MM.1S (cell line): Measurements from ENCODE around the gene MGAT4C.

Source experiments
- DNase-seq: peaks from one replicate; pipeline ENCODE4 v3.0.0-alpha.2; 2015
- H2AFZ ChIP-seq: fragments of 300-600 bp; sonication (generic); 2 replicates; pipeline ENCODE4 v1.6.0; 2016; ENCODE audit warnings: antibody characterized with exemption, low read length
- H3F3A ChIP-seq: fragments of 300-600 bp; sonication (generic); 2 replicates; pipeline ENCODE4 v1.6.1; 2016; ENCODE audit warnings: mild to moderate bottlenecking, antibody characterized with exemption, low read length, moderate library complexity, mixed read lengths; ENCODE audit not compliant: insufficient read depth
- H3K27ac ChIP-seq: fragments of 300-600 bp; sonication (generic); 2 replicates; pipeline ENCODE4 v1.5.1; 2016; ENCODE audit warnings: mild to moderate bottlenecking, low read length
- H3K27me3 ChIP-seq: fragments of 300-600 bp; sonication (generic); replicated peaks from 2 replicates; pipeline ENCODE4 v1.6.0; 2016; ENCODE audit warnings: low read length; ENCODE audit not compliant: insufficient read depth
- H3K36me3 ChIP-seq: fragments of 300-600 bp; sonication (generic); replicated peaks from 2 replicates; pipeline ENCODE4 v1.6.1; 2016; ENCODE audit warnings: mild to moderate bottlenecking, low read length, mixed read lengths; ENCODE audit not compliant: insufficient read depth
- H3K4me1 ChIP-seq: fragments of 300-600 bp; sonication (generic); 2 replicates; pipeline ENCODE4 v1.6.1; 2016; ENCODE audit warnings: low read length, mixed read lengths
- H3K4me2 ChIP-seq: fragments of 300-600 bp; sonication (generic); 2 replicates; pipeline ENCODE4 v1.6.0; 2016; ENCODE audit warnings: low read depth, low read length
- H3K4me3 ChIP-seq: fragments of 300-600 bp; sonication (generic); 2 replicates; pipeline ENCODE4 v1.5.1; 2016; ENCODE audit warnings: low read length, mixed read lengths
- H3K79me2 ChIP-seq: fragments of 300-600 bp; sonication (generic); 2 replicates; pipeline ENCODE4 v1.6.1; 2016; ENCODE audit warnings: mixed run types, low read length, mixed read lengths
- H3K9ac ChIP-seq: fragments of 300-600 bp; sonication (generic); 2 replicates; pipeline ENCODE4 v1.6.1; 2016; ENCODE audit warnings: low read length, mixed read lengths
- H3K9me2 ChIP-seq: fragments of 300-600 bp; sonication (generic); replicated peaks from 2 replicates; pipeline ENCODE4 v1.6.1; 2016; ENCODE audit warnings: mild to moderate bottlenecking, low read length, mixed read lengths; ENCODE audit not compliant: insufficient read depth
- H3K9me3 ChIP-seq: fragments of 300-600 bp; sonication (generic); replicated peaks from 2 replicates; pipeline ENCODE4 v1.6.1; 2016; ENCODE audit warnings: mild to moderate bottlenecking, low read length, mixed read lengths; ENCODE audit not compliant: insufficient read depth
- H4K20me1 ChIP-seq: fragments of 300-600 bp; sonication (generic); 2 replicates; pipeline ENCODE4 v1.6.1; 2016; ENCODE audit warnings: mild to moderate bottlenecking, low read length, moderate library complexity, mixed read lengths; ENCODE audit not compliant: insufficient read depth
- CTCF ChIP-seq: fragments of 300-600 bp; sonication (generic); IDR thresholded peaks from 2 replicates; pipeline ENCODE4 v1.5.1; 2016; ENCODE audit warnings: antibody characterized with exemption, low read length, mixed read lengths
- EZH2 ChIP-seq: fragments of 300-600 bp; sonication (generic); optimal IDR thresholded peaks from 2 replicates; pipeline ENCODE3; 2017; ENCODE audit warnings: low read depth, mild to moderate bottlenecking, antibody characterized with exemption, low read length, mixed read lengths
- EZH2phosphoT487 ChIP-seq: fragments of 300-600 bp; sonication (generic); IDR thresholded peaks from 2 replicates; pipeline ENCODE4 v1.6.1; 2018; ENCODE audit warnings: antibody characterized with exemption, low read length

Gene MGAT4C

GRCh38 chr12:86174188-86174587 lies 82.0 kb downstream of the MGAT4C start:
- DNase-seq: no peak
- H3K9ac ChIP-seq: no peak overlapping the region
- H4K20me1 ChIP-seq: no peaks in the 10 kb centered on the region
- no peak overlapping the region for H3K4me2 ChIP-seq
- TF ChIP-seq CTCF: no peak
- TF ChIP-seq EZH2phosphoT487: no peak
- no peak for TF ChIP-seq EZH2
- no peak overlapping the region for H3K27ac ChIP-seq
- H3F3A ChIP-seq: no peaks in the 10 kb centered on the region
- no peaks in the 10 kb centered on the region for H3K4me1 ChIP-seq
- no peak overlapping the region for H2AFZ ChIP-seq
- no peaks in the 10 kb centered on the region for H3K27me3 ChIP-seq
- H3K79me2 ChIP-seq: no peaks in the 10 kb centered on the region
- H3K9me2 ChIP-seq: no peaks in the 10 kb centered on the region
- no peak overlapping the region for H3K4me3 ChIP-seq
- no peaks in the 10 kb centered on the region for H3K36me3 ChIP-seq
- H3K9me3 ChIP-seq: no peaks in the 10 kb centered on the region

- H3K4me1 ChIP-seq: no peaks in the 10 kb centered on the region
- TF ChIP-seq EZH2: no peak
- no peaks in the 10 kb centered on the region for H3K27me3 ChIP-seq
- no peaks in the 10 kb centered on the region for H3K36me3 ChIP-seq
- H3K79me2 ChIP-seq: no peaks in the 10 kb centered on the region
- DNase-seq: no peak
- no peak overlapping the region for H3K9ac ChIP-seq
- H3K4me3 ChIP-seq: no peak overlapping the region
- no peak overlapping the region for H3K27ac ChIP-seq
- no peaks in the 10 kb centered on the region for H4K20me1 ChIP-seq
- H3K9me3 ChIP-seq: no peaks in the 10 kb centered on the region
- H3F3A ChIP-seq: no peaks in the 10 kb centered on the region
- no peak overlapping the region for H2AFZ ChIP-seq
- H3K9me2 ChIP-seq: no peaks in the 10 kb centered on the region
- H3K4me2 ChIP-seq: no peak overlapping the region
Observed at GRCh38 chr12:86172913-86173443, 83.2 kb downstream of the MGAT4C start.

- H3F3A ChIP-seq: no peaks in the 10 kb centered on the region
- H3K4me2 ChIP-seq: no peak overlapping the region
- H3K79me2 ChIP-seq: no peaks in the 10 kb centered on the region
- H3K9me3 ChIP-seq: no peaks in the 10 kb centered on the region
- no peak overlapping the region for H3K4me3 ChIP-seq
- H2AFZ ChIP-seq: no peak overlapping the region
- no peaks in the 10 kb centered on the region for H3K9me2 ChIP-seq
- H4K20me1 ChIP-seq: no peaks in the 10 kb centered on the region
- no peaks in the 10 kb centered on the region for H3K36me3 ChIP-seq
- no peak overlapping the region for H3K27ac ChIP-seq
- no peak overlapping the region for H3K9ac ChIP-seq
- no peaks in the 10 kb centered on the region for H3K27me3 ChIP-seq
- H3K4me1 ChIP-seq: no peaks in the 10 kb centered on the region
- no peak for TF ChIP-seq EZH2phosphoT487
- TF ChIP-seq EZH2: no peak
- no peak for TF ChIP-seq CTCF
- DNase-seq: no peak
Observed at GRCh38 chr12:86170051-86170450, 86.1 kb downstream of the MGAT4C start.

- H3K27ac ChIP-seq: no peak overlapping the region
- no peak overlapping the region for H3K4me3 ChIP-seq
- no peaks in the 10 kb centered on the region for H3K27me3 ChIP-seq
- H3K9me2 ChIP-seq: no peaks in the 10 kb centered on the region
- H3K4me1 ChIP-seq: no peaks in the 10 kb centered on the region
- H3K9ac ChIP-seq: no peak overlapping the region
- H3K36me3 ChIP-seq: no peaks in the 10 kb centered on the region
- H3K9me3 ChIP-seq: no peaks in the 10 kb centered on the region
- H3K4me2 ChIP-seq: no peak overlapping the region
- H3F3A ChIP-seq: no peaks in the 10 kb centered on the region
- no peaks in the 10 kb centered on the region for H3K79me2 ChIP-seq
- TF ChIP-seq EZH2phosphoT487: no peak
- no peak for TF ChIP-seq EZH2
- TF ChIP-seq CTCF: no peak
- no peaks in the 10 kb centered on the region for H4K20me1 ChIP-seq
- no peak overlapping the region for H2AFZ ChIP-seq
- DNase-seq: no peak
Observed at GRCh38 chr12:86158956-86159355, 97.2 kb downstream of the MGAT4C start.
